Mesenchymal stem cell (in vitro differentiated cells and primary cell): ENCODE data around the gene GRAMD2A. TPM values are rescaled to one million over a fixed set of nuclear protein-coding genes. Genes with fewer than 3 reads are reported as not detected.

Experiments
- DNase-seq: peaks from one replicate; pipeline ENCODE4 v3.0.0-alpha.2; 2013
- H2AFZ ChIP-seq: one replicate; pipeline ENCODE4 v1.6.1; 2013; ENCODE audit warnings: low read depth, mild to moderate bottlenecking, control low read depth, inconsistent platforms, low read length, moderate library complexity
- H2AK5ac ChIP-seq: 2 replicates; pipeline ENCODE4 v1.6.1; 2013; ENCODE audit warnings: low read length, moderate library complexity, mild to moderate bottlenecking, inconsistent platforms; ENCODE audit not compliant: severe bottlenecking
- H2BK120ac ChIP-seq: one replicate; pipeline ENCODE4 v1.6.1; 2013; ENCODE audit warnings: low read depth, mild to moderate bottlenecking, inconsistent platforms, low read length, moderate library complexity
- H2BK12ac ChIP-seq, 2 experiments: one replicate each; pipeline ENCODE4 v1.6.1; 2013; ENCODE audit warnings: inconsistent platforms in 2 of 2, low read length in 2 of 2, mild to moderate bottlenecking in 2 of 2, moderate library complexity in 2 of 2, control low read depth in 1 of 2
- H2BK15ac ChIP-seq: one replicate; pipeline ENCODE4 v1.6.1; 2013; ENCODE audit warnings: mild to moderate bottlenecking, low read depth, inconsistent platforms; ENCODE audit not compliant: poor library complexity, severe bottlenecking
- H2BK5ac ChIP-seq: 2 replicates; pipeline ENCODE4 v1.6.1; 2013; ENCODE audit warnings: low read depth, mild to moderate bottlenecking, low read length, control low read depth, inconsistent platforms; ENCODE audit not compliant: poor library complexity, severe bottlenecking
- H3K14ac ChIP-seq, 2 experiments: one replicate each; pipeline ENCODE4 v1.6.1; 2013; ENCODE audit warnings: inconsistent platforms in 2 of 2, low read length in 2 of 2, control low read depth in 1 of 2, mild to moderate bottlenecking in 1 of 2, moderate library complexity in 1 of 2
- H3K18ac ChIP-seq, 2 experiments: one replicate each; pipeline ENCODE4 v1.6.1; 2013; ENCODE audit warnings: inconsistent platforms in 2 of 2, low read length in 2 of 2, control low read depth in 1 of 2, low read depth in 1 of 2, mild to moderate bottlenecking in 1 of 2
- H3K23ac ChIP-seq, 2 experiments: one replicate each; pipeline ENCODE4 v1.6.1; 2013; ENCODE audit warnings: inconsistent platforms in 2 of 2, low read length in 2 of 2, mild to moderate bottlenecking in 2 of 2, moderate library complexity in 2 of 2, control low read depth in 1 of 2
- H3K27ac ChIP-seq: 2 replicates; pipeline ENCODE4 v1.5.1; 2013; ENCODE audit warnings: mild to moderate bottlenecking, moderate library complexity, low read length, control low read depth, inconsistent platforms; ENCODE audit not compliant: poor library complexity, severe bottlenecking
- H3K27me3 ChIP-seq, 2 experiments: 2 replicates each; pipeline versions ENCODE4 v1.6.1 to v1.7.0; 2013; ENCODE audit warnings: low read length in 2 of 2, mild to moderate bottlenecking in 2 of 2, moderate library complexity in 2 of 2, control low read depth in 1 of 2, inconsistent platforms in 1 of 2; ENCODE audit not compliant: control insufficient read depth in 1 of 2, insufficient read depth in 1 of 2
- H3K36me3 ChIP-seq, 2 experiments: 2 replicates each; pipeline versions ENCODE4 v1.6.1 to v1.7.0; 2013; ENCODE audit warnings: low read length in 2 of 2, control low read depth in 1 of 2, inconsistent platforms in 1 of 2, low read depth in 1 of 2, mild to moderate bottlenecking in 1 of 2; ENCODE audit not compliant: insufficient read depth in 2 of 2, control insufficient read depth in 1 of 2
- H3K4ac ChIP-seq, 2 experiments: one replicate each; pipeline ENCODE4 v1.6.1; 2013; ENCODE audit warnings: inconsistent platforms in 2 of 2, low read length in 2 of 2, mild to moderate bottlenecking in 2 of 2, moderate library complexity in 2 of 2, control low read depth in 1 of 2, low read depth in 1 of 2
- H3K4me1 ChIP-seq: 2 replicates; pipeline ENCODE4 v1.6.1; 2013; ENCODE audit warnings: low read depth, low read length, control low read depth; ENCODE audit not compliant: control insufficient read depth, insufficient read depth
- H3K4me2 ChIP-seq: 2 replicates; pipeline ENCODE4 v1.6.1; 2013; ENCODE audit warnings: low read length, mild to moderate bottlenecking, inconsistent platforms; ENCODE audit not compliant: poor library complexity, severe bottlenecking
- H3K4me3 ChIP-seq, 2 experiments: 2 replicates each; pipeline versions ENCODE4 v1.5.1 to v1.7.0; 2013; ENCODE audit warnings: low read length in 2 of 2, mild to moderate bottlenecking in 2 of 2, control low read depth in 1 of 2, low read depth in 1 of 2; ENCODE audit not compliant: insufficient read depth in 1 of 2
- H3K79me1 ChIP-seq: replicated peaks from 2 replicates; pipeline ENCODE4 v1.6.1; 2013; ENCODE audit warnings: mild to moderate bottlenecking, control low read depth, low read length, inconsistent platforms; ENCODE audit not compliant: poor library complexity, severe bottlenecking
- H3K9ac ChIP-seq: 2 replicates; pipeline ENCODE4 v1.7.0; 2013; ENCODE audit warnings: mild to moderate bottlenecking, low read length, moderate library complexity
- H3K9me3 ChIP-seq: 2 replicates; pipeline ENCODE4 v1.7.0; 2013; ENCODE audit warnings: mild to moderate bottlenecking, low read length; ENCODE audit not compliant: control insufficient read depth
- H4K8ac ChIP-seq: one replicate; pipeline ENCODE4 v1.6.1; 2013; ENCODE audit warnings: inconsistent platforms, mild to moderate bottlenecking, low read length, moderate library complexity
- H4K91ac ChIP-seq: one replicate; pipeline ENCODE4 v1.6.1; 2013; ENCODE audit warnings: mild to moderate bottlenecking, low read length, inconsistent platforms
- WGBS: methylation state at CpG from one replicate; pipeline ENCODE4 v1.1.7; 2013; ENCODE audit warnings: mixed read lengths; 5-methylcytosine and 5-hydroxymethylcytosine counted together
- polyA plus RNA-seq, 2 experiments: library from polyadenylated mRNA; stranded (reverse); fragments of 200-250 nt; gene quantifications; one replicate each; pipeline ENCODE4 v1.2.3, GENCODE V29; 2013

Gene GRAMD2A
- not detected for polyA plus RNA-seq (2013, experiment 1 of 2)
- 0.07 TPM for polyA plus RNA-seq (2013, experiment 2 of 2)

GRCh38 chr15:72197460-72198355 is at the start of gene GRAMD2A:
TSS of gene GRAMD2A (minus strand) at chr15:72197787.
- Histone ChIP-seq H2BK15ac (no peak within 1 kb of the TSS), H3K27ac (no peak within 1 kb of the TSS), H3K27me3 (no peaks in the 10 kb centered on the region), H3K4me3 (peak within 1 kb of the TSS; percentile 45 to 61), H2AFZ (no peak within 1 kb of the TSS), H3K9ac (peak within 1 kb of the TSS; percentile 64), H3K4me1 (peaks cover 26% of the 10 kb centered on the region), H3K18ac (no peak within 1 kb of the TSS), H2AK5ac (no peak within 1 kb of the TSS), H3K4ac (no peak within 1 kb of the TSS), H3K9me3 (no peaks in the 10 kb centered on the region), H4K8ac (peak within 1 kb of the TSS; percentile 53), H2BK120ac (no peak within 1 kb of the TSS), H3K36me3 (peaks cover 47 to 48% of the 10 kb centered on the region in 2 experiments), H3K23ac (no peak within 1 kb of the TSS), H2BK12ac (no peak within 1 kb of the TSS), H3K14ac (no peak within 1 kb of the TSS), H3K4me2 (peak within 1 kb of the TSS; percentile 73), H4K91ac (no peak within 1 kb of the TSS), H3K79me1 (peaks cover 5% of the 10 kb centered on the region), H2BK5ac (no peak within 1 kb of the TSS)
- 13% methylated on average over 52 of the region's 83 CpGs for WGBS
- DNase-seq: peak; percentile 37

GRCh38 chr15:72242775-72243370 is 45.3 kb upstream of the GRAMD2A start:
- Histone ChIP-seq H4K91ac (no peak overlapping the region), H3K27ac (no peak overlapping the region), H2BK12ac (no peak overlapping the region), H3K14ac (no peak overlapping the region), H4K8ac (no peak overlapping the region), H3K9me3 (no peaks in the 10 kb centered on the region), H3K4me3 (no peak overlapping the region), H3K4me2 (no peak overlapping the region), H3K18ac (no peak overlapping the region), H2BK120ac (no peak overlapping the region), H3K9ac (no peak overlapping the region), H2BK5ac (no peak overlapping the region), H2AFZ (no peak overlapping the region), H3K4me1 (peaks cover 2% of the 10 kb centered on the region), H2BK15ac (no peak overlapping the region), H3K27me3 (no peaks in the 10 kb centered on the region), H3K4ac (no peak overlapping the region), H3K36me3 (peaks cover 19 to 68% of the 10 kb centered on the region in 2 experiments), H3K79me1 (peaks cover 13% of the 10 kb centered on the region), H2AK5ac (no peak overlapping the region), H3K23ac (no peak overlapping the region)
- no peak for DNase-seq
- 10% methylated on average over 2 of the region's 2 CpGs for WGBS

GRCh38 chr15:72239652-72240051 is 42.1 kb upstream of the GRAMD2A start:
- Histone ChIP-seq H3K23ac (no peak overlapping the region), H2BK15ac (no peak overlapping the region), H4K8ac (no peak overlapping the region), H3K4ac (no peak overlapping the region), H2AFZ (no peak overlapping the region), H2AK5ac (no peak overlapping the region), H2BK120ac (no peak overlapping the region), H3K18ac (no peak overlapping the region), H2BK5ac (no peak overlapping the region), H3K27me3 (no peaks in the 10 kb centered on the region), H3K36me3 (peaks cover 16 to 52% of the 10 kb centered on the region in 2 experiments), H3K14ac (no peak overlapping the region), H3K4me3 (no peak overlapping the region), H3K79me1 (peaks cover 13% of the 10 kb centered on the region), H3K4me1 (peaks cover 12% of the 10 kb centered on the region), H3K4me2 (no peak overlapping the region), H3K9me3 (no peaks in the 10 kb centered on the region), H2BK12ac (no peak overlapping the region), H3K27ac (no peak overlapping the region), H4K91ac (no peak overlapping the region), H3K9ac (no peak overlapping the region)
- DNase-seq: no peak

GRCh38 chr15:72238586-72238985 is 41.0 kb upstream of the GRAMD2A start:
- H3K4me2 ChIP-seq: no peak overlapping the region
- peak overlapping the region; percentile 17 for H3K27ac ChIP-seq
- no peak overlapping the region for H2BK15ac ChIP-seq
- H3K4me3 ChIP-seq: no peak overlapping the region
- peak overlapping the region; percentile 89 for H2AK5ac ChIP-seq
- peak overlapping the region; percentile 59 for H2BK5ac ChIP-seq
- H3K9ac ChIP-seq: peak overlapping the region; percentile 93
- H3K4ac ChIP-seq: peak overlapping the region in 1 of 2 experiments; percentile 52
- H2BK120ac ChIP-seq: no peak overlapping the region
- H2AFZ ChIP-seq: no peak overlapping the region
- no peak overlapping the region for H4K8ac ChIP-seq
- WGBS: 90% methylated on average over 2 of the region's 3 CpGs
- peaks cover 16 to 41% of the 10 kb centered on the region in 2 experiments for H3K36me3 ChIP-seq
- H3K14ac ChIP-seq: no peak overlapping the region
- no peaks in the 10 kb centered on the region for H3K9me3 ChIP-seq
- peaks cover 15% of the 10 kb centered on the region for H3K79me1 ChIP-seq
- no peak for DNase-seq
- peaks cover 12% of the 10 kb centered on the region for H3K4me1 ChIP-seq
- H3K18ac ChIP-seq: no peak overlapping the region
- H3K27me3 ChIP-seq: no peaks in the 10 kb centered on the region
- H3K23ac ChIP-seq: no peak overlapping the region
- peak overlapping the region; percentile 79 to 85 for H2BK12ac ChIP-seq
- H4K91ac ChIP-seq: no peak overlapping the region
